Endothelial cell of umbilical vein (primary cell): Measurements from ENCODE around the gene DMBX1. TPM values are rescaled to one million over a fixed set of nuclear protein-coding genes. Genes with fewer than 3 reads are reported as not detected.
A peak's percentile ranks its signal among the peaks of the same experiment; 100 is the strongest.

ENCODE experiments used
- BruUV-seq: library from RNA; stranded (reverse); fragments of 400-500 nt; replicated peaks from 2 replicates; lab custom pipeline; 2021; lab: Mats Ljungman, UMichigan
- CTCF ChIA-PET: fragments of 300-600, 350-600 bp; sonication (Branson Sonifier 250); formaldehyde crosslinking; loops from one replicate; lab custom pipeline; 2021; ENCODE audit warnings: antibody characterized with exemption, inconsistent platforms; lab: Charles Lee
- POLR2A ChIA-PET: fragments of 300-600, 350-600 bp; sonication (Branson Sonifier 250); formaldehyde crosslinking; loops from one replicate; lab custom pipeline; 2021; ENCODE audit warnings: antibody characterized with exemption, inconsistent platforms; lab: Charles Lee
- DNase-seq: peaks from one replicate; pipeline ENCODE4 v3.0.0-alpha.2; 2011; ENCODE audit warnings: low read depth, low spot score
- FAIRE-seq: peaks from 2 replicates; lab custom pipeline; 2011; peaks lifted over from hg19 to GRCh38; lab: Jason Lieb, UNC
- H2AFZ ChIP-seq: 2 replicates; pipeline ENCODE4 v1.6.0; 2012; ENCODE audit warnings: low read depth, low read length, control low read depth, inconsistent platforms
- H3K27ac ChIP-seq: 2 replicates; pipeline ENCODE4 v1.5.1; 2011; ENCODE audit warnings: low read depth, mild to moderate bottlenecking, control low read depth, low read length, moderate library complexity; ENCODE audit not compliant: insufficient read depth
- H3K27me3 ChIP-seq, 2 experiments: 2 replicates each; pipeline versions ENCODE4 v1.6.0 to v1.6.1; 2011; ENCODE audit warnings: low read length in 2 of 2, mixed read lengths in 1 of 2; ENCODE audit not compliant: control insufficient read depth in 2 of 2, insufficient read depth in 2 of 2
- H3K36me3 ChIP-seq, 2 experiments: 2 replicates in 1 of 2; 3 replicates in 1 of 2; pipeline ENCODE4 v1.5.1; 2011; ENCODE audit warnings: low read length in 2 of 2, mild to moderate bottlenecking in 1 of 2, moderate library complexity in 1 of 2; ENCODE audit not compliant: control insufficient read depth in 2 of 2, insufficient read depth in 2 of 2; ENCODE audit errors: extremely low read depth in 1 of 2
- H3K4me1 ChIP-seq: 3 replicates; pipeline ENCODE4 v1.5.1; 2011; ENCODE audit warnings: mild to moderate bottlenecking, low read length; ENCODE audit not compliant: control insufficient read depth, insufficient read depth; ENCODE audit errors: extremely low read depth
- H3K4me2 ChIP-seq: 2 replicates; pipeline ENCODE4 v1.6.1; 2011; ENCODE audit warnings: low read length, control low read depth, mixed read lengths; ENCODE audit not compliant: insufficient read depth
- H3K4me3 ChIP-seq, 3 experiments: fragments of 200-600 bp in 1 of 3; sonication (generic), shearing (Covaris generic) in 1 of 3; replicated peaks in 1 of 3; 2 replicates each; pipeline ENCODE4 v1.5.1; 2011 to 2016; ENCODE audit warnings: control low read depth in 3 of 3, low read length in 3 of 3, mild to moderate bottlenecking in 2 of 3, inconsistent platforms in 1 of 3, low read depth in 1 of 3, moderate library complexity in 1 of 3; ENCODE audit not compliant: insufficient read depth in 1 of 3
- H3K79me2 ChIP-seq: 2 replicates; pipeline ENCODE4 v1.6.0; 2012; ENCODE audit warnings: low read length, inconsistent platforms; ENCODE audit not compliant: control insufficient read depth, insufficient read depth
- H3K9ac ChIP-seq: replicated peaks from 2 replicates; pipeline ENCODE3; 2011; ENCODE audit warnings: low read length, control low read depth; ENCODE audit not compliant: insufficient read depth; ENCODE audit errors: extremely low read depth
- H3K9me1 ChIP-seq: replicated peaks from 3 replicates; pipeline ENCODE4 v1.6.0; 2011; ENCODE audit warnings: mild to moderate bottlenecking, low read length; ENCODE audit not compliant: control insufficient read depth, insufficient read depth; ENCODE audit errors: extremely low read depth
- H3K9me3 ChIP-seq: replicated peaks from 2 replicates; pipeline ENCODE4 v1.5.1; 2012; ENCODE audit warnings: low read length, inconsistent platforms; ENCODE audit not compliant: control insufficient read depth, insufficient read depth
- H4K20me1 ChIP-seq: replicated peaks from 2 replicates; pipeline ENCODE3; 2011; ENCODE audit warnings: mild to moderate bottlenecking, low read length; ENCODE audit not compliant: control insufficient read depth, insufficient read depth; ENCODE audit errors: extremely low read depth
- FOS ChIP-seq: IDR thresholded peaks from 2 replicates; pipeline ENCODE4 v1.6.1; 2011; ENCODE audit warnings: mild to moderate bottlenecking, low read length, moderate library complexity, borderline replicate concordance; ENCODE audit not compliant: insufficient read depth
- GATA2 ChIP-seq: IDR thresholded peaks from 2 replicates; pipeline ENCODE4 v1.7.0; 2011; ENCODE audit warnings: low read depth, mild to moderate bottlenecking, moderate library complexity, mixed read lengths, low read length; ENCODE audit not compliant: insufficient read length, insufficient read depth
- POLR2A ChIP-seq: IDR thresholded peaks from 2 replicates; pipeline ENCODE4 v1.6.1; 2012; ENCODE audit warnings: low read depth, mild to moderate bottlenecking, control low read depth, low read length
- dilution Hi-C: fragments of 300-500 bp; cut with MboI; formaldehyde crosslinking; loops from one replicate; pipeline ENCODE4 v1.15.0; 2019; ENCODE audit warnings: low sequenced_read_pairs; ENCODE audit not compliant: extremely low pct_ligation_motif_present
- intact Hi-C: fragments of 100-400 bp; cut with micrococcal nuclease; formaldehyde crosslinking; loops from one replicate; pipeline ENCODE4 v1.10.0; 2022
- polyA plus RNA-seq, 4 experiments: library from polyadenylated mRNA; depleted of rRNA in 3 of 4; stranded (reverse) in 3 of 4; unstranded in 1 of 4; fragments of >200 nt; gene quantifications; 2 replicates each; pipeline versions ENCODE4 v1.2.1 to v1.2.3, GENCODE V29; 2011 to 2012; ENCODE audit warnings: missing spikeins in 1 of 4
- total RNA-seq: library from RNA; stranded (reverse); gene quantifications from 2 replicates; pipeline ENCODE4 v1.2.3, GENCODE V29; 2021
- TF ChIP-seq, protein P1 (sequence below): IDR thresholded peaks from 2 replicates; pipeline ENCODE4 v1.6.1; 2011; ENCODE audit not compliant: insufficient read depth, insufficient read length
- TF ChIP-seq, protein P2 (sequence below), 2 donors: IDR thresholded peaks; 1 replicate in 1 of 2; 2 replicates in 1 of 2; pipeline ENCODE4 v1.5.1; 2011; ENCODE audit warnings: low read length in 2 of 2, mild to moderate bottlenecking in 2 of 2, moderate library complexity in 2 of 2, control low read depth in 1 of 2, inconsistent platforms in 1 of 2, low read depth in 1 of 2; ENCODE audit not compliant: insufficient read depth in 1 of 2; ENCODE audit errors: extremely low read depth in 1 of 2

DMBX1 gene
- total and polyA plus RNA-seq, 2 donors (not counting 3 experiments of a cell fraction or from before 2014, with no cell fraction given), result not detected

DNA sequence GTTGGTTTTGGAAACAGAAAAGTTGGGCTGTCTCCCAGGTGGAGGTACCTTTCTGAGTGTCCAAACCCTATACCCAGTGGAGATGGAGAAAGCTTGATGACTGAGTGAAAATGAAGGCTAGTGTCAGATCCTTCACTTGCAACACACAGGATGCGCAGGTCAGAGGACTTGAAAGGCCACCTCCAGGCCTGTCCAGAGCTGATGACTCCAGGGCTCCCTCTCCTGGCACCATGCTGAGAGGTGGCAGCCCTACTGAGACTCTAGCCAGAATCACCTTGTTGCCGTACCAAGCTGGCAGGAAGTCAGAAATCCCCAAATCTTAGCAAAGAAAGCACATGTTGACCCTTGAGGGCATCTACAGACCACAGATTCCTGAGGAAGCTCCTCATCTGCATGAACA lies 45.4 kb downstream of the DMBX1 start:
- dilution Hi-C loops, result no loop called here
- POLR2A ChIA-PET, result no interaction called here
- CTCF ChIA-PET, result interaction anchor here (0.7 to 4.9 kb wide), 10 partner anchors 8 to 189 kb away, joined by 3 to 34 read pairs (median 6); no protein-coding TSS in a partner anchor

More for the DNA sequence above, 45.4 kb downstream of the DMBX1 start:
- Histone ChIP-seq H3K79me2 (no peaks in the 10 kb centered on the region), H3K27me3 (peaks cover 21 to 38% of the 10 kb centered on the region in 2 experiments), H3K27ac (no peak overlapping the region), H2AFZ (no peak overlapping the region), H3K9me3 (no peaks in the 10 kb centered on the region), H3K9me1 (no peaks in the 10 kb centered on the region), H3K9ac (no peak overlapping the region), H3K4me3 (no peak overlapping the region), H3K4me2 (no peak overlapping the region), H3K36me3 (no peaks in the 10 kb centered on the region), H4K20me1 (no peaks in the 10 kb centered on the region), H3K4me1 (peaks cover 2% of the 10 kb centered on the region)
- FAIRE-seq (no peak), DNase-seq (no peak)
- no TSS peak for BruUV-seq
- TF ChIP-seq FOS (no peak), GATA2 (no peak), POLR2A (no peak)
- TF ChIP-seq, protein P1, sequence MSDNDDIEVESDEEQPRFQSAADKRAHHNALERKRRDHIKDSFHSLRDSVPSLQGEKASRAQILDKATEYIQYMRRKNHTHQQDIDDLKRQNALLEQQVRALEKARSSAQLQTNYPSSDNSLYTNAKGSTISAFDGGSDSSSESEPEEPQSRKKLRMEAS, result no peak
- TF ChIP-seq, protein P2, sequence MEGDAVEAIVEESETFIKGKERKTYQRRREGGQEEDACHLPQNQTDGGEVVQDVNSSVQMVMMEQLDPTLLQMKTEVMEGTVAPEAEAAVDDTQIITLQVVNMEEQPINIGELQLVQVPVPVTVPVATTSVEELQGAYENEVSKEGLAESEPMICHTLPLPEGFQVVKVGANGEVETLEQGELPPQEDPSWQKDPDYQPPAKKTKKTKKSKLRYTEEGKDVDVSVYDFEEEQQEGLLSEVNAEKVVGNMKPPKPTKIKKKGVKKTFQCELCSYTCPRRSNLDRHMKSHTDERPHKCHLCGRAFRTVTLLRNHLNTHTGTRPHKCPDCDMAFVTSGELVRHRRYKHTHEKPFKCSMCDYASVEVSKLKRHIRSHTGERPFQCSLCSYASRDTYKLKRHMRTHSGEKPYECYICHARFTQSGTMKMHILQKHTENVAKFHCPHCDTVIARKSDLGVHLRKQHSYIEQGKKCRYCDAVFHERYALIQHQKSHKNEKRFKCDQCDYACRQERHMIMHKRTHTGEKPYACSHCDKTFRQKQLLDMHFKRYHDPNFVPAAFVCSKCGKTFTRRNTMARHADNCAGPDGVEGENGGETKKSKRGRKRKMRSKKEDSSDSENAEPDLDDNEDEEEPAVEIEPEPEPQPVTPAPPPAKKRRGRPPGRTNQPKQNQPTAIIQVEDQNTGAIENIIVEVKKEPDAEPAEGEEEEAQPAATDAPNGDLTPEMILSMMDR (IDR thresholded peaks at IDR 0.05; ENCODE audit: extremely low read depth in 1 of 2, insufficient read depth in 1 of 2, low read depth in 1 of 2, low read length in 2 of 2), result peak; percentile 15 to 49
- intact Hi-C loops, result no loop called here
